HG02852 (cell line): Measurements from ENCODE around the gene CD99L2.

Source experiments
- ATAC-seq: cut with Tn5 transposase; IDR thresholded peaks from one replicate; pipeline ENCODE4 v1.9.1; 2021; ENCODE audit warnings: mild to moderate bottlenecking, moderate library complexity; ENCODE audit not compliant: unreplicated experiment

Gene CD99L2

DNA sequence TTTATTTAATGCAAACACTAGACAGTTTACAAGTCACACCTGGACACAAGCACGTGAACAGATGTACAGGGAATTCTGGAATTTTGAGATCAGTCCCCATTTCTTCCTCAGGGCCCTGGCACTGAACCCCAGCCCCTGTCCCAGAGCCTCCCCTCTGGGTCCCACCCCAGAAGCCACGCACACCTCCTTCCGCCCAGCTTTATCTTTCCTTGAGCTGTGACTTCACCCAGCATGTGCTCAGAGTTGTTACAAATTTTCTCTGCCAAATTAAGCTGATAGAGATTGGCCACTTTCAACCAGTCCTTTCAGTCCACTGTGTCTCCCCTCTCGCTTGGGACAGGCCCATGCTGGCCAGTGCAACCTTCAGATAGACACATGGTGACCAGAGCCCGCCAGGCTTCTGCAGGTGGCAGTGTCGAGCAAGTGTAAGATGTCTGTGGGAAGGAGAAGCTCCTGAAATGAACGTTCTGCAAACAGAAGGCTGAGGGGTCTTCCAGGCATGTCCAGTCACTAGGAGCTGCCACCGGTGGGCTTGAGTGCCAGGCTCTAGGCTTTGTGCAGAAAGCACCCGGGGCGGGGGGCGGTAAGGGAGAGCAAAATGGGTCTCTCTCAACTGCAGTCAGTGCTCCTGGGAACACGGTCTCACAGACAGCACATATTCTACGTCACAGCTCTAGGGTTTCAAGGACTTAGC, 132.0 kb downstream of the CD99L2 start:
- no peak for ATAC-seq

GRCh38 chrX:150765782-150766350, 132.6 kb downstream of the CD99L2 start:
- no peak for ATAC-seq

DNA sequence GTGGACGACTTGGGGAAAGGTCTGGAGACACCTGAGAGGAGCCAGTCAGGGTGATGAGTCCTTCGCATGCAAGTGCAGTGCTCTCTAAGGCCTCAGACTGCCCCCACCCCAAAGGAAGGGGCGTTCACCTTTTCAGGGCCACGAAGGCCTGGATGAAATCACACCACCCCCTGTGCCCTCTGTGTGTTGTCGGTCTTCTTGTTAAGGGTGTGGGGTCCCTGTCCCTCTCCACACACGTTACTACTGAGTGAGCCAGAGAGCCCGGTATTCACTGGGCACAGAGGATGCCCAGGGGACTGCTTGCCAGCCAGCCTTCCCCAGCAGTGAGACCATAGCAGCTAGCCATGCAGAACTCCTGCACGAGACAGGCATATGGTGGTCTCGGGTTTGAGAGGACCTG, 133.2 kb downstream of the CD99L2 start:
- no peak for ATAC-seq

- no peak for ATAC-seq
Observed at GRCh38 chrX:150763810-150764209, 134.7 kb downstream of the CD99L2 start.

GRCh38 chrX:150763303-150763797, 135.1 kb downstream of the CD99L2 start:
- no peak for ATAC-seq

GRCh38 chrX:150762258-150763165, 136.0 kb downstream of the CD99L2 start:
- no peak for ATAC-seq

- no peak for ATAC-seq
Observed at GRCh38 chrX:150761819-150762216, 136.7 kb downstream of the CD99L2 start.

- ATAC-seq: no peak
Observed at GRCh38 chrX:150761176-150761818, 137.2 kb downstream of the CD99L2 start.

GRCh38 chrX:150759568-150760416, 138.7 kb downstream of the CD99L2 start:
- no peak for ATAC-seq

DNA sequence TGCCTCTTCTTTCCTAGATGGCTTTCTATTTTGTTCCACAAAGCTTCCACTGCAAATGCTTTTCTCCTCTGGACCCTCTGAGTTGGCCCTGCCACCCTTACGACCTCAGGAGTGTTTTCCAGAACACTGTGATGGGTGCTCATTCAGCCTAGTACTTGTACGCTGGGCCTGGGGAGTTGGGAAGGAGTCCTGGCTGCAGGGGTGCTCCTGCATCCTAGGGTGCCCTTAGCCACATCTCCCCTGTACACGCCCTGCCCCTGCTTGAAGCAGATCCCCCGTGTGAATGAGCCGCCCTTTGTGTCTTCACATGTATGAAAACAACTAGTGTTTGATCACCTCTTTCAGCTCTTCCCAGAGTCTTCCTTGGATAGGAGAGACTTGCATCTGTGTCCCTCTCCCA, 141.1 kb downstream of the CD99L2 start:
- no peak for ATAC-seq

DNA sequence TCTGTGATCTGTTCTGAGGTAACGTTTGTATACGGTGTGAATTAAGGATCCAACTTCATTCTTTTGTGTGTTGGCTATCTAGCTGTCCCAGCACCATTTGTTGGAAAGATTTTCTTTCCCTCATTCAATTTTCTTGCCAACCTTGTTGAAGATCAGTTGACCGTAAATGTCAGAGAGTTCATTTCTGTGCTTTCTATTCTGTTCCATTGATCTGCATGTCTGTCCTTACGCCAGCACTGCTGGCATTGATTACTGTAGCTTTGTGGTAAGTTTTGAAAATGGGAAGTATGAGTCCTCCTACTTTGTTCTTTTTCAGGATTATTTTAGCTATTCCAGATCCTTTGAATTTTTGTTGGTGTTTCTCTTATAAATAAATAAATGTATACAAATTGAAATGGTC, 144.5 kb downstream of the CD99L2 start:
- no peak for ATAC-seq

- ATAC-seq: no peak
Observed at GRCh38 chrX:150753357-150753756, 145.1 kb downstream of the CD99L2 start.

DNA sequence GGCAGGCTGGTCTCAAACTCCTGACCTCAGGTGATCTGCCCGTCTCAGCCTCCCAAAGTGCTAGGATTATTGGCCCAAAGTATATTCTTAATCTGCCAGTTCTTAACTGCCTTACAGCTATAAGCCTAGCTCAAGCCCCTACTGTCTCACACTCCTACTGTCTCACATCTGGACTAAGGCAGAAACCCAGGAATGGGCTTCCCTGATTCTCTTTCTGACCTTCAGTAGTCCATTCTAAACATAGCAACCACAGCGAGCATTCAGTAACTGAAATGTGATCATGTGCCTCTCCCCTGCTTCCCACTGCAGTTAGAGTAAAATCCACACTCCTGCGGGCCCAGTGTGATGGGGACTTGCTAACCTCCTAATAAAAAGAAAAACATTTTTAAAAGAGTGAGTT, 146.3 kb downstream of the CD99L2 start:
- ATAC-seq: no peak

DNA sequence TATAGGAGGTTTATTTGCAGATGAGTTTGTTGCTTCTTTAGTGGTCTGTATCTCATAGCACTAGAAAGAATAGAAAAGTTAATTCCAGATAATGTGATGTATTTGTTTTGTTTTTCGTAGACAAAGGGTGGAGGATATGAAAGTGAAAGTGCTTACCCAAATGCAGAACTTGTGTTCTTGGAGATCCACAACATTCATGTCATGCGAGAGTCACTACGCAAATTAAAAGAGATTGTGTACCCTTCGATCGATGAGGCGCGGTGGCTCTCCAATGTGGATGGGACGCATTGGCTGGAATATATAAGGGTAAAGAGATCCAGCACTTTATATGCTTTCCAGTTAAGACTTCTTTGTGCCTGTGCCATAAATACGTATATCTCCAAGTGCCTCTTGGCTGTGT, 162.0 kb downstream of the CD99L2 start:
- ATAC-seq: no peak

- no peak for ATAC-seq
Observed at GRCh38 chrX:150731795-150732194, 166.7 kb downstream of the CD99L2 start.

GRCh38 chrX:150730719-150731118, 167.7 kb downstream of the CD99L2 start:
- ATAC-seq: no peak

DNA sequence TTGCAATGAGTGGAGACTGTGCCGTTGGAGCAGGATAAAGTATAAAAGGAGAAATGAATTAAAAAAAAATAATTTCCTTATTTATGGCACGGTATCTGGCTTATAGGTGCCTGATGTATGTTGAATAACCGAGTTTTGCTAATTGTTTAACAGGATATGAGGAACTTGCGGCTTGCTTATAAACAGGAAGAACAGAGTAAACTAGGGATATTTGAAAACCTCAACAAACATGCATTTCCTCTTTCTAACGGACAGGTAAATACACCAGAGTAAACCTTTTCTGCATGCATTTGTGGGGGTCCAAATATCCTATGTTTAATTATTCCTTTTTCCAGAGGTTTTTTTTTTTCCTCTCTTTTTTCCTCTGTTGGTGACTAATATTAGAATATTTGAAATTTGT, 168.5 kb downstream of the CD99L2 start:
- ATAC-seq: no peak

DNA sequence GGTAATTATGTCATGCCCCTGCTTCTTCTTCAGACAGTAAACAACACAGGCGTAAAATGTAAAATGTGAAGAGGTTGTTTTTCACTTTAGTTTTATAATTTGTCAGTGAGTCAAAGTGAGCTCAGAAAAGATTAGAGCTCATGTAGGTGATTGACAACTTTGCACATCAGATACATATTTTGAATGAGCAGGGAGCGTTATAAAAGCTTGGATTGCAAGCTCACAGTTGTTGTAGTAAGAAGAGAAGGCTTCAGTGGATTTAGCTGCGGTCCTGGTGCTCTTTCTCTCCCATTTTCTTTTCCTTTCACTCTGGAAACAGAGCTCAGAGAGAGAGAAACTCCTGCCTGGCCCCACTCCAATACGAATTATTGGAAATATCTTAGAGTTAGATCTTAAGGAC, 178.8 kb downstream of the CD99L2 start:
- no peak for ATAC-seq
